ENCODE results near the gene PRKX. TPM values are rescaled to one million over a fixed set of nuclear protein-coding genes. Genes with fewer than 3 reads are reported as not detected.

Gene PRKX
- total RNA-seq, 6 experiments from 2014 or later: 8.2 to 12.2 (median 9.3) TPM

DNA sequence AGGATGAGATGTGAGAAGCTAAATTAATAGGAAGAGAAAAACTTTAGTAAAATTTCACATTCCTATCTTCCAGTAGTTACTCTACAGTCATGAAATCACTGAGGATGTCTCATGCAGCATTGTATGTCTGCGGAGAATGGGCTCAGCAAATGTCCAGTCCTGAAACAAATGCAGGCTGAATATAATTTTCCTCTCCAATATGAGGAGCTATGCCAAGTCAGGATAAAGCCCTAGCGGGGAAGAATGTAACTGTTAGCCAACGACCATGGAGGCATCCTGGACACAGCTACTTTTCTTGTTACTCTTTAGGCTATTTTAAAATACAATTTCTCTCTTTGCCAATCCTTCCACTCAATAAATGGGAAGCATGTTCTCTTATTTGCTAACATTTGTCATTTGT lies 127.7 kb downstream of the PRKX start:
- Mint-ChIP-seq H3K27ac (no peak overlapping the region), H3K4me3 (no peak overlapping the region), H3K4me1 (ENCODE audit: low read depth) (no peaks in the 10 kb centered on the region), H3K27me3 (ENCODE audit: insufficient read depth) (peaks cover 7% of the 10 kb centered on the region), H3K36me3 (ENCODE audit: low read depth) (no peaks in the 10 kb centered on the region), H3K9me3 (no peaks in the 10 kb centered on the region)
- no peak for TF ChIP-seq CTCF (IDR thresholded peaks at IDR 0.05)
- DNase-seq: no peak

GRCh38 chrX:3584415-3584996 lies 128.9 kb downstream of the PRKX start:
- Mint-ChIP-seq H3K9me3 (no peaks in the 10 kb centered on the region), H3K36me3 (ENCODE audit: low read depth) (no peaks in the 10 kb centered on the region), H3K4me1 (ENCODE audit: low read depth) (no peaks in the 10 kb centered on the region), H3K4me3 (no peak overlapping the region), H3K27ac (no peak overlapping the region), H3K27me3 (ENCODE audit: insufficient read depth) (peaks cover 7% of the 10 kb centered on the region)
- DNase-seq: no peak
- TF ChIP-seq CTCF (IDR thresholded peaks at IDR 0.05): no peak

- no peak overlapping the region for H3K27ac Mint-ChIP-seq
Measured at GRCh38 chrX:3582451-3582850, 131.0 kb downstream of the PRKX start.

GRCh38 chrX:3581609-3582108 lies 131.8 kb downstream of the PRKX start:
- no peak overlapping the region for H3K27ac Mint-ChIP-seq
- H3K9me3 Mint-ChIP-seq: no peaks in the 10 kb centered on the region
- DNase-seq: no peak
- H3K27me3 Mint-ChIP-seq (ENCODE audit: insufficient read depth): peaks cover 7% of the 10 kb centered on the region
- 0 out of 2 replicates have a peak, but pooled peaks cover 9% of the 10 kb centered on the region for H3K4me1 Mint-ChIP-seq (ENCODE audit: low read depth)
- no peak for TF ChIP-seq CTCF (IDR thresholded peaks at IDR 0.05)
- no peak overlapping the region for H3K4me3 Mint-ChIP-seq
- no peaks in the 10 kb centered on the region for H3K36me3 Mint-ChIP-seq (ENCODE audit: low read depth)

More at GRCh38 chrX:3582451-3582850, 131.0 kb downstream of the PRKX start:
- DNase-seq: no peak
- Mint-ChIP-seq H3K27me3 (ENCODE audit: insufficient read depth) (peaks cover 7% of the 10 kb centered on the region), H3K4me1 (ENCODE audit: low read depth) (0 out of 2 replicates have a peak, but pooled peaks cover 1% of the 10 kb centered on the region), H3K4me3 (no peak overlapping the region), H3K9me3 (no peaks in the 10 kb centered on the region), H3K36me3 (ENCODE audit: low read depth) (no peaks in the 10 kb centered on the region)
- no peak for TF ChIP-seq CTCF (IDR thresholded peaks at IDR 0.05)

DNA sequence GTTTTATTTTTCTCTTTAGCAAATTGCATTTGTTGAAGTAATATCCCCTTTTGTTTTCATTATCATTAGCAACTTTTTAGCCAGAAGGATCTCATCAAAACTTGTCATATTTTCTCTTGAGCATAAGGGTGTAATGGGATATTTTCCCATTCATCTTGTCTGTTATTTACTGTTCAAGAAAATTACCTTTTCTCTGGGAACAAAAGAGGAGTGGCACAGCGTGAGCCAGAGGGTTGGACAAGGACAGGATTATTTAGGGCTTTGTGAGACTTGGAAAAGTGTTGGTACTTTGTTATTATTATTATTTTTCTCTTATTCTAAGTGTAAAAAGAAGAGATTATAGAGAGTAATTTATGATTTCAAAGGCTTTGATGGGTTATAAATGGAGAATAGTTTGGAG lies 135.9 kb downstream of the PRKX start:
- Mint-ChIP-seq H3K4me1 (ENCODE audit: low read depth) (peaks cover 10% of the 10 kb centered on the region; the same call in 1 of the 2 replicates), H3K9me3 (no peaks in the 10 kb centered on the region), H3K27ac (no peak overlapping the region), H3K36me3 (ENCODE audit: low read depth) (no peaks in the 10 kb centered on the region), H3K27me3 (ENCODE audit: insufficient read depth) (peaks cover 7% of the 10 kb centered on the region), H3K4me3 (no peak overlapping the region)
- TF ChIP-seq CTCF (IDR thresholded peaks at IDR 0.05): no peak
- DNase-seq: no peak

Data from HFFc6 (cell line).